Stimulated activated naive CD4-positive, alpha-beta T cell (primary cell): ENCODE results near the gene MROH2B.

Experiments used
- DNase-seq, 6 experiments: peaks; one replicate each; lab custom pipeline; 2025; lab: John Stamatoyannopoulos, UW

The MROH2B gene

DNA sequence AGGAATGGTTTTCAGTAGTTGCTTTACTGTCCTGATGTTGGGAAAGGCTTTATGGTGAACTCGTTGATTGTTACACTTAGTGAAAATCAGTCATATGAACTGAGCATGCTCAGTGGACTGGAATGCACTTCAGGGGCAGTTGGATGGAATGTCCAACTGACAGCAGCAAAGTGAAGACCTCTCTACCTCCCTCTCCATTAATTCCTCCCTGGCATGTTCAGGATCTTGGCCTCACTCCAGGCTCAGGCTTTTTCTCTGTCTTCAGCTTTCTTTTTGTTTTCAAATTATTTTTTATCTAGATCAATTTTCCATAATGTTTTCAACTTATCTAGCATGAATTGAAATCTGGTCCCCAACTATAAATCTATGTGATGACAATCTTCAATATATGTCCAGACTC is at the start of gene MROH2B:
Gene MROH2B (minus strand): TSS at position 101 of the 400 bp plus-strand sequence. CDS start 490 bp downstream, outside the sequence.
- DNase-seq: no peak

DNA sequence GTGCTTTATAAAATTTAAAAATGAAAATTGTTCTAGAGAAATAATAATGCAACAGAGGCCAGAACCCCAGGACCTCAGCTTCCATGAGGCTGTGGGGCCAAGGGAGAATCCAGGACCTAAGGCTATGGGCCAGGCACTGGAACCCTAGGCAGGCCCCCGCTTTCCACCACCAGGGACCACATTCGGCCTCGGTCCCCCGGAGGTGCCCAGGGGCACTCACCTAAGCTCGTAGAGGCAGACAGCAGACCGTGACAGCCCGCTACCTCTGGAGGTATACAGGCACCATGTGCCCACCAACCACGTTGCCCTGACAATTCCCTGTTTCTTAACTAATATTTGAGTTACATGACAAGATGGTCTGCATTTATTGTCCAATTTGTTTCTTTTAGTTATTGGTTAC is 49.5 kb upstream of the MROH2B start:
- DNase-seq: no peak

DNA sequence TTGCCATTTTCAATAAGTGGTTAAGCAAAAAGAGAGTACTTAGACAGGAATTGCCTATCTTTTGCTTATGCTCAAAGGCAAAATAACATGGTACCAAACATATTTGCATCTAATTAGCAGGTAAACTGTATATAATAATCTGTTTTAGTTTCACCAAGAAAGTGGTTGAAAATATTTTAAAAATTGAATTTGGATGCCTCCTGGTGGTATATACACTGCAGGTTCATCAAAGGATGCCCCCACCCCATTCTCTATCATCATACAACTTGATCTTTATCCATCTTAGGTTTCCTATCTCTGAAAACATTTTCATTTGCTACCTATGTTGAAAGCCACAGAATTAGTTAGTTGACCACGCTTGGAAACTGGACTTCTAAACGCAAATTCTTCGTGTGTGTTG is 47.0 kb upstream of the MROH2B start:
- DNase-seq: no peak

DNA sequence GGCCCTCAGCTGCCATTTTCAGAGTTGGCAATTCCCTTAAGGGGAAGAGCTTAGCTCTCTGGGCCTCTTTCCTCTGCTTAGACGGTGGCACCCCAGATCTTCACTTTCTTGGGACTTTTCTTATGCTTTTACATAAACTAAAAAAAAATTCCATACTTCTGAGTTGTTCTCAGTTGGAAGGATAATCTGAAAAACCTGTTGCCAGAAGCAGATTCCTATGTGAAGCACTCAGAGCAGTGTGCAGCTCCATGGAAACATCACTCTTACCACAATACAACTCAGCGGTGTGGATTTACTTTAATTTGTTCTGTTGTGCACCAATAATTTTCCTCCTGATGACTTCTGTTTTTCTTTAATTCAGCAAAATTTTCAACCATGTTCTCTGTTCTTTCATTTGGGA is 44.1 kb upstream of the MROH2B start:
- no peak for DNase-seq

DNA sequence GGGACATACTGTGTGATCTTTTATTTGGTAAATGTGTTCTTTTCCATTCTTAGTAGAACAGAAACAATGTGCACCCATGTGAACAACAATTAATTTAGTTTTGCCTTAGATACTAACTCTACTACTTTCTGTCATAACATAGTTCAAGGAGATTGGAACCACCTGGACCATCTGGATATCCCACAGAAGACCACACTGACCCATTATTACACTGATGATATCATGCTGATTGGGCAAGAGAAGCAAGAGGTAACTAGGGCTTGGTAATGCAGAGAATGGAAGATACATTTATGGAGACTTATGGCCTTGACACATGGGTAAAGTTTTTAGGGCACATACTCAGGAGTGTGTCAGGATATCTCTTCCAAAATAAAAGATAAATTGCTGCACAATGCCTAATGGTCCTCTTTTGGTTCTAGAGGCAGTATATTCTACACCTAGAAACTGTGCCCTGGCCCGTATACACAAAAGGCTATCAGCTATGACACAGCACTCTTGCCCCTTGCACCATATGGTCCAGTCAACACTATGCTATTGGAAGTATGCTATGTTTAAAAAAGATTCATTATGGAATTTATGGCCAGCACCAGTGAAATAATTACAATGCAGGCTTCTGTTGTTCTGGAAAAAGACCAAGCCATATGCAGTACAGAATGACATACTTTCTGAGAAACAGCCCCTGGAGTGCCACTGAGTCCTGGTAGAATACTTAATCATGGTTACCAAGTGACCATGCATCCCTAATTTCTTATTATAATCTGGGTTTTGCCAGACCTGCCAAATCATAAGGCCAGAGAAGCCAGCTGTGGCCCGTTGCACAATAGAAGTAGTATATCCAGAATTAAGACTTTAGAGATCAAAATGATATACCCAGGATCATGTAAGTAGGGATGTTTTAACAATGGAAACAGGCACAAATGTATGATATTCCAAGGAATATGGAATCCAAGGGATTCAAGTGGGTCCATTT is 41.6 kb upstream of the MROH2B start:
- no peak for DNase-seq

DNA sequence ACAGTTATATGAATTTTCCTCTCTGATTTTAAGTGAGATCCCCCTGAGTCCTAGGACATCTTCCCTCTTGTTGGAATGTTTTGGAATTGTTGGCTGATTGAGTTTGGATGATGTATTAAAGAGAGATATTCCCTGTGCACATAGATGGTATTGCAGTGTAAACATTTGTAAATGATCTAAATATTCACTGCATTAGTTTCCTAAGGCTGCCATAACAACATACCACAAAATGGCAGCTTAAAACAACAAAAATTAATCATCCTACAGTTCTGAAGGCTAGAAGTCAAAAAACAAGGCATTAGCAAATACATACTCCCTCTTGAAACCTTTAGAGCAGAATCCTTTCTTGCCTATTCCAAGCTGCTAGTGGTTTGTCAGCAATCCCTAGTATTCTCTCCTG is 38.0 kb upstream of the MROH2B start:
- DNase-seq: no peak

DNA sequence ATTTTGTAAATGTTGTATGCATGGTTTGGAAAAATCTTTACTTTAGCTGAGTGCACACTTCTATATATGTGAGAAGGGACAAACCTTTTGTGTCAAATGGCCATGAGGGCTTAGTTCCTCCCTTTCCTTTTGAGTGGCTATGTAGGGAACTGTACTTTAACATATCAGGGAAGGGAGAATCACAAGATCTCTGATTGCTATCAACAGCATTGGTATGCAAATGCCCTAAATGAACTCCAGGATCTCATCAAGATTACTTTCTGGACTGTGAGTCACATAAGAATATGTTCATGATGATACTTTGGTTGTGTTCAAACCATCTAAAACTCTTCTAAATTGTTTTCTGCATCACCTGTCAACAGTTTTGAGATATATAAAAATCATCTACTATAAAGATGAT is 31.2 kb upstream of the MROH2B start:
- no peak for DNase-seq

DNA sequence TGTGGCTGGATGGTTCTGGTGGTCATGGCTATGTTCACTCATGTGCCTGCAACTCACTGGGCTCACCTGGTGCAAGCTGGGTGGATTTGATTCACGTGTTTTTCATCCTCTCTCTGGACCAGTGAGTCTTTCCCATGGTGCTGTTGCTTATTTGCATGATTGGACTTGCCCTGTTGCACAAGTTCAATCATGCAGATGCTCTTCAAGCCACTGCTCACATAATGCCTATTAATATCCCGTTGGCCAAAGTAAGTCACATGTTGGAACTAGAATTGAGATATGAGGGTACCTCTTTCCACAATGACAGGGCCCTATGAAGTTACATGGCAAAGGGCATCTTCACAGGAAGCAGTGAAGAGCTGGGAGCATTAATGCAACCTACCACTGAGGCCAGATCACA is 26.5 kb upstream of the MROH2B start:
- DNase-seq: no peak

DNA sequence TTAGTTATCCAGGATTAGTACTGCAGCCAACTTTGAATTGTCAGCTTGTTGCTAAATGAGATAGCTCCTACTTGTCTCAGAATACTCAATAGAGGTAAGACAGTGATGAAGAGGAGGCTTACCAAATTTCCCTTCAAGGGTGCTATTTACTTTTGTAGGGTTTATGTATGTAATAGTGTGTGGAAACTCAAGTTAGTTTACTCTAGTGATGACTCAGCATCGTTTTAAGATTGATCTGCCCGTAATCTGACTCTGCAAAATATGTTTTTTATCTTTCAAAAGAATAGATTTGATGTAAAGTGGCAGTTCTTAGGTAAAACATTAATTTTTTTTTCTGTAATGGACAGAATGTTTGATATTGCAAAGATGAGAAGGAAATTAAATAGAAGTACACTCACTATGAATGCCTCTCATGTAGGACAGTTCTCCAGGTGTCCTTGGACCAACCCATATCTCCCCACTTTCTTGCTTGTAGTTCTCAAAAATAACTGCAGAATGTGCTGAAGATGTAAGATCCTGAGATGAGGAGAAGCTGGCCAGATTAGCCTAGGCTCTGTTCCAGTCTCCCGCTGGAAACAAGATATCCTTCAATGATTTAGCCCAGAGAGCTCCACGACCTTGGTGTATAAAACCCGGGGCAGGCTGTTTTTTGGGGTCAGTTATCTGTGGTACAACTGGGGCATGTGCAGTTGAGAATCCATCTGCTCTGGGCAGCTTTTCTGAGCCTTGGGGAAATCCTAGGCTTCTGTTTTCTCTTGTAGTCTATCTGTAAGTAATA is 24.4 kb upstream of the MROH2B start:
- DNase-seq: no peak

DNA sequence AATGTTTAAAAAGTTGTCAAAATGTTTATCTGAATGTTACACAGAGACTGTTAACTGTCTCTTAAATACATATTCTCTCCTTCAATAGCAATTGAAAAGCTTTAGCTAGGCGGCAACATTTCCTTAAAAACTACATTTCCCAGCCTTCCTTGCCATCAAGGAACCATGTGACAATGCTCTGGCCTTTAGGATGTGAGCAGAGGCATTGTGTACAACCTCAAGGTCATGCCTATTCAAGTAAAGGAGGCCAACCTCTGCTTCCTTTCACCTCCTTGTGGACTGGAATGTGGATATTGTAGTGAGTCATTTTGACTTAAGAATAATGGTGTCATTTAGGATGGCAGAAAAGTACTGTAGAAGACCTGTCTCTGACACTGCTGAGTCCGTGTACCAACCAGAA is 23.7 kb upstream of the MROH2B start:
- no peak for DNase-seq

DNA sequence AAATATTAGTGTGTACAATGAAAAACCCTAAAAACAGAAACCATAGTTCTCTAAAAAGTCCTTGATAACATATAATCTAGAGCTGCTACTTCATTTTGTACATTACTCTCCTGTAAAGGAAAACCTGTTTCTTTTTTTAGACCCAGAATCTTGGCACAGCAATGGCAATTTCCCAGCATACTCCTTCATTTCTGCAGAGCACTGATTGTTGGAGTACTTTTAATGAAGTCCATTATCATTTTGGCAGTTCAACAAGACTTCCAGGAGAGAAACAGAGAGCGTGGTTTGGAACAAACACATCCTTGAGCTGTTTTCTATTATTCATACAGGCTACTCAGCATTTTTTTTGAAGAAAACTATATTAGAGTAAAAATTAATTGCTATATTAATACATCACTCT is 22.7 kb upstream of the MROH2B start:
- no peak for DNase-seq

DNA sequence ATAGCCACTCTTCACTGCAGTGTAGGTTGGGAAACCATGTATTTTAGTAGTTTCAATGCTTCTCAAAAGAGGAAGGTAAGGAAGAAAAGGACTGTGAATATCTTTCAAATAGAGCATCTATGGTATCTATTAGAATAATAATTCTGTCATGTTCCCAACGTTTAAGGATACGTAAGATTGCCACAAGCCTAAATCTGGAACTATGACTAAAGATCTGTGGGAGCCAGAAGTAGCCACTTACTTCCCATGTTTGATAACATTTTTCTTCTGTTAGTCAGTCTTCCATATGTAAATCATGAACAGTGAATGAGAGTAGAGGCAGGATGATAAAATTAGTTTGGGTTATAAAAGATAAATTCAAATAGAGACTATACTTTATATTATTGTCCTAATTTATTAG is 16.3 kb upstream of the MROH2B start:
- no peak for DNase-seq

DNA sequence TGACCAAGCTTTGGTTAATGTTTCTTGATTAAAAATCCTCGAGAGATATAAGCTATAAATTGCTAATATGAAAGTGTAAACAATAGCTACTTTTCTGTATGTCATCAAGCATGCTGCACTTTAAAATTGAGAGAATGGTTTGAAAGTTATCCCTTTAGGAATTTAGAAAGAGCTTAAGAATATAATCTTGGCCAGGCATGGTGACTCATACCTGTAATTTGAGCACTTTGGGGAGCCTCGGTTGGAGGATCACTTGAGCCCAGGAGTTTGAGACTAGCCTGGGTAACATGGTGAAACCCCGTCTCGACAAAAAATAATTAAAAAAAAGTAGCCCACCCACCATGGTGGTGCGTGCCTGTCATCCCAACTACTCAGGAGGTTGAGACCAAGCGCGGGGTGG is 12.2 kb upstream of the MROH2B start:
- no peak for DNase-seq

DNA sequence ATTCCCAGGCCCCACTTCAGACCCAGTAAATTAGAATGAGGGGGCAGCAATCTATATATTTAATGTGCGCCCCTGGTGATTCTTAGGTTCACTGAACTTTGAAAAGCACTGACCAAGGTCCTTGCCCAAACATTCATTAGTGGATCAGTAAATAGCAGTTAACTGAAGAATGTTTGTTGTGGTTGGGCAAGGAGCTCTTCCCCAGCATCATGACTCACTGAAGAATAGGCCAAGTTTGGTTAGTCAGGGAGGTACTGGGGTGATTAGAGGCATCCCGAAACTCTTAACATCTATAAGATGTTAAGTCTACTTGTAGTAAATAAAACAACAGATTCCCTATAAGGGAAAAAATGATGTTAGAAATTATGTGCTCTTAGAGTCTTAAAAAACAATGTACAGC is 833 bp upstream of the MROH2B start:
- DNase-seq: no peak

DNA sequence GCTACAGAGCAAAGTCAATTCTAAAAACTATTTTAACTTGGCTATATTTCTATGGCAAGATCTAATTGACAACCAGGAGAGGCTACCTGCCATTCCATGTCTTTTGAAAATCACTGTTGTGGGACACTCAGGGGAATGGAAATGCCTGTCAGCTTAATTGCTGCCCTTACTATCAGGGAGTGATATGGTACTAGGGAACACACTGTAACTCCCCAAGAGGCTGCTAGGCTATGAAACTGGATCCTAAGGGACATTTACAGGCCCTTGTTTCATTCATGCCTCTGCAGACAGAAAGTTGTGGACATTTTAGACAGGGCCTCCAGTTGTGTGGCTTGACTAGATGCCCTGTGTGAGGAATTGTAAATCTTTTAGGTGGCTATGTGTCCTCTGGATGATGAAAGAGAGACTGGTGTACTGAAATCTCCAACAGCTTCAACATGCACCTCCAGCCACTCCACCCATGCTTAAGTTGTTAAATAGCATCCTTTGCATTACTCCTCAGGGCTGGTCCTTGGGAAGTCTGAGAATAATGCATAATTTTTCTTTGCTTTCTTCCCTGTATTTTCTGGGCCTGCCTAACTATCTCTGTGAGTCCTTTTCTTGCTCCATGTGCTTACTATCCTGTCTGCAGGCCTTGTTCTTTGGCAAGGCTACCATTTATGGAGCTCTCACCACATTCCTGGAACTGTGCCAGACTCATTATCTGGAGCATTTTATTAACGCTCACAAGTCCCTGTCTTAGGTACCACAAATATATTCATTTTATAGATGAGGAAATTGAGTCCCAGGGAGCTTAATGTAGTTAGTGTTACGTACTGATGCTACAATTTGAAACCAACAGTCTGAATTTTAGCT is 3.2 kb downstream of the MROH2B start:
- DNase-seq: no peak

DNA sequence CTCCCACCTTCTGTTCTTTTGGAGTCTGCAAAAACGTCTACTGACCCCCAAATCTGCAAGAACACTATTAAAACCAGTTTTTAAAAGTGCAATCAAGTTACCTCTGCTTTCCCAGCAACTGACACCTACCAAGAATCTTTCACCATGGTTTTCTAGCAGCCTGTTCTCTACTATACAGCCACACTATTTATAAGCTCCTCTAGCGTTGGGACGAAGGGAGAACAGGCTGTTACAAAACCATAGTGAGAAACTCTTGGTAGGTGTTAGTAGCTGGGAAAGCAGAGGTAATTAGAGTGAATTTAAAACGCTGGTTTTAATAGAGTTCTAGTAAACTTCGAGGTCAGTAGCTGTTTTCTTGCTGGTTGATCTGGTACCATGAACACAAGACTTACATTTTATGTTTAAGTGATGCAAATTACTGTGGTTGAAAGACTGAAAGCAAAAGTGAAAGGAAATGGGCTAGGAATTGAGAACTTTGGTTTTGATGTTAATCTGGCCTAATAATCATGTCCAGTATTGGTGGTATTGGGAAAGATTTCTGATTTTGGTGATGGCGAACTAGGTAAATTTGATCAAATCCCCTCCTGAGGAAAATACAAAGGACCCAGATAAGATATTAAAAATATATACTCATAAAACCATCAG is 5.3 kb downstream of the MROH2B start:
- DNase-seq: no peak

DNA sequence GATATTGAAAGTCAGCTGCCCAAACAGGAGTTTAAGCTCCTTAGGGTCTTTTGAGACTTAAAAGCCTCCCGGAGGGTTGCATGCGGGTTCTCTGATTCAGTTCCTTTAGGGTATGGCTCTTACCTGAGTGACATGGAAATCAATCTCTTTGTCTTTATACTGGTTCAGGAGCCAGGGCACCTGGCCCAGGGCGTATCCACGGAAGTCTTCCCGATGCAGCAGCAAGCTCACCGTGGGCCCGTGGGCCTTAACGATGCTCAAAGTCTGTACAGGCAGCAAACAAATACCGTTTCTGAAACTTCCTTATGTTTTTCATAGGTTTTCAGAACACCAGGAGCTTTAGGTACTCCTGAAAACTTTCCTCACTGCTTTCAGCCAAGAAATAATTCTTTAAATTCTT is 13.2 kb downstream of the MROH2B start:
- DNase-seq: no peak

DNA sequence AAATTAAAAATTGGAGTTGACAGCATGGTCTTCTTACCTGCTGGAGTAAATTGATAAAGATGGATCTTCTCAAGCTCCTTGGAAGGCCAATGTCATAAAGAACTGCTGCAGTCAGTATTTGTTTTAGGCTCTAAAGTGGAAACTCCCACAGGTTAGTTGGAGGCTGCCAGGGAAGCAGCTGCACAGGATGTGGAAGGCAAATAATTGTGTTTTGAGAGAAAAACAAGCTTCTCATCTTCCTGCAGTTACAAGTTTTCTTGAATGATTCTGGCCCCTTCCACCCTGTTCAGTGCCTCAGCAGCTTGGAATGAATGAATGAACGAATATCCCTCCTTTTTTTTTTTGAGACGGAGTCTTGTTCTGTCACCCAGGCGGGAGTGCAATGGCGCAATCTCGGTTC is 13.9 kb downstream of the MROH2B start:
- DNase-seq: no peak

DNA sequence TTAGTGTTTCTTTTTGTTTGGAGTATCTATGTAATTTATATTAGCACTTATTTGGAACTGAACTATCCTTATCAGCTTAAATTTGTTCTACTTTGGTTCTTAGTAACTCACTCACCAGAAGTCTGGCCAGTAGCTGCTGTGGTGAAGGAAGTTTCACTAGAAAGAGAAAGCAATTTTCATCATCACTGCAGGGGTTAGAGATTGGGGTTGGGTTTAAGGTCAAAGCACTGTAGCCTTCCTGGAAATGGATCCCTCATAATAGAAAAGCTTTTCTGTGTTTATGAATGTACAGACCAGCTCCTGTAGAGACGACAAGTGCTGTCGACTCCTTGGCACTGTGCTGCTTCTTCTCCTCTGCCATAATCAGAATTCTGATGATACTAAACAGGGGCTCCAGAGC is 22.2 kb downstream of the MROH2B start:
- DNase-seq: no peak

DNA sequence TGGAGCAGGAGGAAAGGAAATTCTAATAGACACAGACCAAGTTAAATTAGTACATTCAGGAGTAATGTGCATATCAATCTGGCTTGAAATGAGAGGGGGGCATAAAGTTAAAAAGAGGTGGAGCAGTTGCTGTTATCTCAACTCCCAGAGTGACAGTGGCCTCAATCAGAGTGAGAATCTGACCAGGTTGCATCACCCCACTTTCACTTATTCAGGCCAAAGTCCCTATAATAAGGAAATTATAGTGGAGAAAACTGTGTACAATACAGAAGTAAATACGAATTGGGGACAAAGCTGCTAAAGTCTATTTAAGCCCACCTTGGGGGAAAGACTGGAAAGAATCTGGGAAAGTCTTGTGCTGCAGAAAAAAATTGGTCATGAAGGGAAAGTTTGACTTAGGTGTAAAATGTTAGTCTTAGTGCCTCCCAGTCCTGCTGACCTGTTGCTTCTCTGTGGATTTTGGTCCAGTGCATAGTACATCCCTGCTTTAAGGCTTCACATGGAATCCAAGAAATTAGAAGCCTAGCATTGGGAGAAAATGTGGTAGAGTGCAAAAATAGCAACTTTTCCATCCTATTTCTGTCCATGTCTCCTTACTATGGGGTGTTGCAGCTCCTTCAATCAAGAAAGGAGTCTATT is 27.9 kb downstream of the MROH2B start:
- DNase-seq: no peak

DNA sequence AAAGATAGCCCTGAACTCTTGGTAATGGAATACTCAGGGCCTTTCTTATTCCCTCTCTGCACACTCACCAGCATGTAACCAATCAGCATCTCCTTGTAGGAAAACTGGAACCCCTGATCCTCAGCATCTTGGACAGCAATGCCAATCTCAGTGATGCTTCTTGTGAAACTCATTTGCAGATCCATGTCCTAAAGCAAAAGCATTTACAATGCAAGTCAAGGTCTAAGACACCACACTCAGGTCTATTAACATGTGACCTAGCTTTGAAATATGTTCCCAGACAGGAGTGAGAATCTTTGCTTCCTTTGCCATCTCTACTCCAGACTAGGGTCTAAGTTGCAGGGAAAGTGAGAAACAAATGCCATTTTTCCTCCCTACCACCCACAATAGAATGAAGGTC is 38.2 kb downstream of the MROH2B start:
- no peak for DNase-seq
